ENCODE data around the gene NTNG2.

NTNG2 gene

DNA sequence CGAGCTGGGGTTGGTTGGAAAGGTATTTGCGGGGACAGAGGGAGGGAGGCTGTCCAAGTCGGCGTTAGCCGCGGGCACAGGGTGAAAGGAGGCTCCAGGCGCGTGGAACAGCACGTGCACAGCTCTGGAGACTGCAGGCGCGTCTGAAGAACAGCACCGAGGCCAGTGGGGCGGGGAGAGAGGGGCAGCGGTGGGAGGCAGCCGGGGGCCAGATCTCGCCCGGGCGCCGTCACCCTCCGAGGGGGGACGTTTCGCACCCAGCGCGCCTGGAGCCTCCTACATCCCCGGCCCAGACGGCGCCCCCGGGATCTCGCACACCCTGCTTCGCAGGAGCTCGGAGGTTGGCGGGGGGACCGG is 79.6 kb downstream of the NTNG2 start:
- peak overlapping the region; percentile 8; the same call in 1 of the 2 replicates for H3K9ac ChIP-seq (ENCODE audit: low read length)

DNA sequence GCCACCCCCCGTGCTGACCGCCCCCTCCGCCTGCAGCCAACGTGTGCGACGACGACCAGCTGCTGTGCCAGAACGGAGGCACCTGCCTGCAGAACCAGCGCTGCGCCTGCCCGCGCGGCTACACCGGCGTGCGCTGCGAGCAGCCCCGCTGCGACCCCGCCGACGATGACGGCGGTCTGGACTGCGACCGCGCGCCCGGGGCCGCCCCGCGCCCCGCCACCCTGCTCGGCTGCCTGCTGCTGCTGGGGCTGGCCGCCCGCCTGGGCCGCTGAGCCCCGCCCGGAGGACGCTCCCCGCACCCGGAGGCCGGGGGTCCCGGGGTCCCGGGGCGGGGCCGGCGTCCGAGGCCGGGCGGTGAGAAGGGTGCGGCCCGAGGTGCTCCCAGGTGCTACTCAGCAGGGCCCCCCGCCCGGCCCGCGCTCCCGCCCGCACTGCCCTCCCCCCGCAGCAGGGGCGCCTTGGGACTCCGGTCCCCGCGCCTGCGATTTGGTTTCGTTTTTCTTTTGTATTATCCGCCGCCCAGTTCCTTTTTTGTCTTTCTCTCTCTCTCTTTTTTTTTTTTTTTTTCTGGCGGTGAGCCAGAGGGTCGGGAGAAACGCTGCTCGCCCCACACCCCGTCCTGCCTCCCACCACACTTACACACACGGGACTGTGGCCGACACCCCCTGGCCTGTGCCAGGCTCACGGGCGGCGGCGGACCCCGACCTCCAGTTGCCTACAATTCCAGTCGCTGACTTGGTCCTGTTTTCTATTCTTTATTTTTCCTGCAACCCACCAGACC is 80.2 kb downstream of the NTNG2 start:
- H3K9me2 ChIP-seq (ENCODE audit: low read depth, low read length): no peaks in the 10 kb centered on the region
- no peaks in the 10 kb centered on the region for H4K20me1 ChIP-seq (ENCODE audit: insufficient read depth, low read length)
- no peak for TF ChIP-seq EZH2 (IDR thresholded peaks at IDR 0.05; ENCODE audit: borderline replicate concordance, low read length)
- TF ChIP-seq, protein P1, sequence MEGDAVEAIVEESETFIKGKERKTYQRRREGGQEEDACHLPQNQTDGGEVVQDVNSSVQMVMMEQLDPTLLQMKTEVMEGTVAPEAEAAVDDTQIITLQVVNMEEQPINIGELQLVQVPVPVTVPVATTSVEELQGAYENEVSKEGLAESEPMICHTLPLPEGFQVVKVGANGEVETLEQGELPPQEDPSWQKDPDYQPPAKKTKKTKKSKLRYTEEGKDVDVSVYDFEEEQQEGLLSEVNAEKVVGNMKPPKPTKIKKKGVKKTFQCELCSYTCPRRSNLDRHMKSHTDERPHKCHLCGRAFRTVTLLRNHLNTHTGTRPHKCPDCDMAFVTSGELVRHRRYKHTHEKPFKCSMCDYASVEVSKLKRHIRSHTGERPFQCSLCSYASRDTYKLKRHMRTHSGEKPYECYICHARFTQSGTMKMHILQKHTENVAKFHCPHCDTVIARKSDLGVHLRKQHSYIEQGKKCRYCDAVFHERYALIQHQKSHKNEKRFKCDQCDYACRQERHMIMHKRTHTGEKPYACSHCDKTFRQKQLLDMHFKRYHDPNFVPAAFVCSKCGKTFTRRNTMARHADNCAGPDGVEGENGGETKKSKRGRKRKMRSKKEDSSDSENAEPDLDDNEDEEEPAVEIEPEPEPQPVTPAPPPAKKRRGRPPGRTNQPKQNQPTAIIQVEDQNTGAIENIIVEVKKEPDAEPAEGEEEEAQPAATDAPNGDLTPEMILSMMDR (IDR thresholded peaks at IDR 0.05; ENCODE audit: low read length): no peak
- H3K27me3 ChIP-seq (ENCODE audit: insufficient read depth, low read length): peaks cover 4% of the 10 kb centered on the region; the same call in 1 of the 2 replicates
- H3K4me3 ChIP-seq (ENCODE audit: low read depth, low read length, poor library complexity, severe bottlenecking): peak overlapping the region; percentile 56
- no peaks in the 10 kb centered on the region for H3F3A ChIP-seq (ENCODE audit: insufficient read depth, low read length)
- no peak overlapping the region for H2AFZ ChIP-seq (ENCODE audit: low read length)
- H3K4me1 ChIP-seq (ENCODE audit: insufficient read depth, low read length, severe bottlenecking): peaks cover 22% of the 10 kb centered on the region
- no peaks in the 10 kb centered on the region for H3K36me3 ChIP-seq (ENCODE audit: insufficient read depth, low read length)
- H3K79me2 ChIP-seq (ENCODE audit: insufficient read depth, low read length): no peaks in the 10 kb centered on the region
- H3K4me2 ChIP-seq (ENCODE audit: low read length): peak overlapping the region; percentile 62
- no peaks in the 10 kb centered on the region for H3K9me3 ChIP-seq (ENCODE audit: low read length)
- H3K9ac ChIP-seq (ENCODE audit: low read length): peak overlapping the region; percentile 18
- no peak overlapping the region for H3K27ac ChIP-seq (ENCODE audit: low read depth, low read length, poor library complexity, severe bottlenecking)

More for the DNA sequence above, 79.6 kb downstream of the NTNG2 start:
- peaks cover 4% of the 10 kb centered on the region; the same call in 1 of the 2 replicates for H3K27me3 ChIP-seq (ENCODE audit: insufficient read depth, low read length)
- no peak overlapping the region for H3K27ac ChIP-seq (ENCODE audit: low read depth, low read length, poor library complexity, severe bottlenecking)
- no peaks in the 10 kb centered on the region for H3K79me2 ChIP-seq (ENCODE audit: insufficient read depth, low read length)
- peaks cover 22% of the 10 kb centered on the region for H3K4me1 ChIP-seq (ENCODE audit: insufficient read depth, low read length, severe bottlenecking)
- no peaks in the 10 kb centered on the region for H3K9me2 ChIP-seq (ENCODE audit: low read depth, low read length)
- no peaks in the 10 kb centered on the region for H4K20me1 ChIP-seq (ENCODE audit: insufficient read depth, low read length)
- no peaks in the 10 kb centered on the region for H3F3A ChIP-seq (ENCODE audit: insufficient read depth, low read length)
- peak overlapping the region; percentile 62 for H3K4me2 ChIP-seq (ENCODE audit: low read length)
- H3K36me3 ChIP-seq (ENCODE audit: insufficient read depth, low read length): no peaks in the 10 kb centered on the region
- H3K9me3 ChIP-seq (ENCODE audit: low read length): no peaks in the 10 kb centered on the region
- no peak overlapping the region for H2AFZ ChIP-seq (ENCODE audit: low read length)
- TF ChIP-seq, protein P1 (IDR thresholded peaks at IDR 0.05; ENCODE audit: low read length): no peak
- no peak for TF ChIP-seq EZH2 (IDR thresholded peaks at IDR 0.05; ENCODE audit: borderline replicate concordance, low read length)
- peak overlapping the region; percentile 56 for H3K4me3 ChIP-seq (ENCODE audit: low read depth, low read length, poor library complexity, severe bottlenecking)

DNA sequence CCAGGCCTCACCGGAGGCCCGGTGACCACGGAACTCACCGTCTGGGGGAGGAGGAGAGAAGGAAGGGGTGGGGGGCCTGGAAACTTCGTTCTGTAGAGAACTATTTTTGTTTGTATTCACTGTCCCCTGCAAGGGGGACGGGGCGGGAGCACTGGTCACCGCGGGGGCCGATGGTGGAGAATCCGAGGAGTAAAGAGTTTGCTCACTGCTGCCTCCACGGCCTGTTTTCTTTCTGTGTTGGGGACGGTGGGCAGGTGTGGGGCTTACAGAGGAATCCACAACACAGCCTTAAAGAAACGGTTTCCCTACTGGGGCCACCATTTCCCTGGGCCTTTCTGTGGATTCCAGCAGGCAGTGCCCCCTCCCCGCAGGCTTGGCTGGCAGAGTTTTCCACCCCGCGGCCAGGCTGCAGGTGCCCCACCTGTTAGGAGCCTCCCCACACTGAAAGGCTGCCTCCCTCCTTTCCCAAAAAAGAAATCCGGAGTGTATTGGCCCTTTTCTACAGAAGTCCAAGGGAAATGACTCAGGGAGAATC is 80.8 kb downstream of the NTNG2 start:
- no peak overlapping the region for H3K27ac ChIP-seq (ENCODE audit: low read depth, low read length, poor library complexity, severe bottlenecking)
- peak overlapping the region; percentile 62 for H3K4me2 ChIP-seq (ENCODE audit: low read length)
- peaks cover 22% of the 10 kb centered on the region for H3K4me1 ChIP-seq (ENCODE audit: insufficient read depth, low read length, severe bottlenecking)
- H3K27me3 ChIP-seq (ENCODE audit: insufficient read depth, low read length): peaks cover 4% of the 10 kb centered on the region; the same call in 1 of the 2 replicates
- H2AFZ ChIP-seq (ENCODE audit: low read length): no peak overlapping the region
- TF ChIP-seq EZH2 (IDR thresholded peaks at IDR 0.05; ENCODE audit: borderline replicate concordance, low read length): no peak
- TF ChIP-seq, protein P1 (IDR thresholded peaks at IDR 0.05; ENCODE audit: low read length): no peak
- H3F3A ChIP-seq (ENCODE audit: insufficient read depth, low read length): no peaks in the 10 kb centered on the region
- no peaks in the 10 kb centered on the region for H4K20me1 ChIP-seq (ENCODE audit: insufficient read depth, low read length)
- no peaks in the 10 kb centered on the region for H3K9me2 ChIP-seq (ENCODE audit: low read depth, low read length)
- H3K9ac ChIP-seq (ENCODE audit: low read length): peak overlapping the region; percentile 18
- peak overlapping the region; percentile 56 for H3K4me3 ChIP-seq (ENCODE audit: low read depth, low read length, poor library complexity, severe bottlenecking)
- H3K36me3 ChIP-seq (ENCODE audit: insufficient read depth, low read length): no peaks in the 10 kb centered on the region
- H3K9me3 ChIP-seq (ENCODE audit: low read length): no peaks in the 10 kb centered on the region
- no peaks in the 10 kb centered on the region for H3K79me2 ChIP-seq (ENCODE audit: insufficient read depth, low read length)

Data from OCI-LY1 (cell line).